HEK293 (cell line): ENCODE data around the gene CALHM4.

ENCODE experiments used
- CTCF ChIA-PET: fragments of 350-600 bp; formaldehyde crosslinking; extraction: SDS; loops from one replicate; lab custom pipeline; 2021; ENCODE audit warnings: antibody characterized with exemption; lab: Yijun Ruan, JAX
- POLR2A ChIA-PET: fragments of 300-600 bp; formaldehyde crosslinking; extraction: SDS; loops from one replicate; lab custom pipeline; 2020; ENCODE audit warnings: antibody characterized with exemption, inconsistent platforms; lab: Yijun Ruan, JAX
- H3K27ac ChIP-seq: fragments of 200-500 bp; sonication (Bioruptor generic); 2 replicates; pipeline ENCODE4 v1.5.1; 2014; ENCODE audit warnings: low read depth, low read length, control low read depth, inconsistent platforms; ENCODE audit errors: extremely low read depth
- H3K36me3 ChIP-seq, 2 experiments: fragments of 200-500 bp in 1 of 2; sonication (Bioruptor generic) in 1 of 2; 1 replicate in 1 of 2; 2 replicates in 1 of 2; pipeline ENCODE4 v1.5.1; 2014 to 2017; ENCODE audit warnings: inconsistent platforms in 2 of 2, low read length in 2 of 2; ENCODE audit not compliant: control insufficient read depth in 2 of 2, insufficient read depth in 1 of 2
- H3K4me1 ChIP-seq: fragments of 200-500 bp; sonication (Bioruptor generic); 2 replicates; pipeline ENCODE4 v1.5.1; 2014; ENCODE audit warnings: mild to moderate bottlenecking, low read length, inconsistent platforms; ENCODE audit not compliant: control insufficient read depth, insufficient read depth
- H3K4me3 ChIP-seq: 2 replicates; pipeline ENCODE4 v1.5.1; 2011; ENCODE audit warnings: low read depth, mild to moderate bottlenecking, control low read depth, low read length, moderate library complexity
- H3K9me3 ChIP-seq: fragments of 200-500 bp; sonication (Bioruptor generic); 2 replicates; pipeline ENCODE4 v1.5.1; 2014; ENCODE audit warnings: low read depth, low read length, inconsistent platforms; ENCODE audit not compliant: control insufficient read depth, insufficient read depth
- CTCF ChIP-seq: fragments of 450-650 bp; formaldehyde crosslinking; IDR thresholded peaks from 2 replicates; pipeline ENCODE4 v1.5.1; 2016; ENCODE audit warnings: missing biosample characterization, missing genetic modification characterization
- HOXD13 ChIP-seq: sonication (generic); formaldehyde crosslinking; IDR thresholded peaks from 2 replicates; pipeline ENCODE4 v1.8.0; 2022; ENCODE audit warnings: missing genetic modification reagents, borderline replicate concordance
- MZF1 ChIP-seq: fragments of 450-650 bp; formaldehyde crosslinking; IDR thresholded peaks from 2 replicates; pipeline ENCODE4 v1.5.1; 2017; ENCODE audit warnings: missing biosample characterization, missing genetic modification characterization, borderline replicate concordance
- OSR2 ChIP-seq: fragments of 450-650 bp; formaldehyde crosslinking; IDR thresholded peaks from 2 replicates; pipeline ENCODE4 v1.5.1; 2016; ENCODE audit warnings: missing biosample characterization, missing genetic modification characterization
- PATZ1 ChIP-seq: fragments of 450-650 bp; formaldehyde crosslinking; IDR thresholded peaks from 2 replicates; pipeline ENCODE4 v1.5.1; 2016; ENCODE audit warnings: missing biosample characterization, missing genetic modification characterization
- SETDB1 ChIP-seq: IDR thresholded peaks from one replicate; pipeline ENCODE4 v1.6.1; 2017; ENCODE audit warnings: mild to moderate bottlenecking, low read length, moderate library complexity, mixed read lengths; ENCODE audit not compliant: insufficient read length
- WT1 ChIP-seq: fragments of 450-650 bp; formaldehyde crosslinking; IDR thresholded peaks from 2 replicates; pipeline ENCODE4 v1.5.1; 2016; ENCODE audit warnings: missing biosample characterization, missing genetic modification characterization
- ZBTB17 ChIP-seq: fragments of 450-650 bp; formaldehyde crosslinking; IDR thresholded peaks from 2 replicates; pipeline ENCODE4 v1.5.1; 2016; ENCODE audit warnings: missing biosample characterization, missing genetic modification characterization
- ZBTB8A ChIP-seq: fragments of 450-650 bp; formaldehyde crosslinking; IDR thresholded peaks from 2 replicates; pipeline ENCODE4 v1.5.1; 2016; ENCODE audit warnings: missing biosample characterization, missing genetic modification characterization
- ZFP37 ChIP-seq: fragments of 450-650 bp; formaldehyde crosslinking; IDR thresholded peaks from 2 replicates; pipeline ENCODE4 v1.5.1; 2016; ENCODE audit warnings: missing biosample characterization, missing genetic modification characterization
- ZFP41 ChIP-seq: fragments of 450-650 bp; formaldehyde crosslinking; IDR thresholded peaks from 2 replicates; pipeline ENCODE4 v1.5.1; 2016; ENCODE audit warnings: missing biosample characterization, missing genetic modification characterization, borderline replicate concordance
- ZFP69B ChIP-seq: fragments of 450-650 bp; formaldehyde crosslinking; IDR thresholded peaks from 2 replicates; pipeline ENCODE4 v1.5.1; 2016; ENCODE audit warnings: missing biosample characterization, missing genetic modification characterization
- ZIC2 ChIP-seq: fragments of 450-650 bp; formaldehyde crosslinking; IDR thresholded peaks from 2 replicates; pipeline ENCODE4 v1.5.1; 2016; ENCODE audit warnings: missing biosample characterization, missing genetic modification characterization
- ZNF146 ChIP-seq: fragments of 450-650 bp; formaldehyde crosslinking; IDR thresholded peaks from 2 replicates; pipeline ENCODE4 v1.5.1; 2016; ENCODE audit warnings: missing biosample characterization, missing genetic modification characterization
- ZNF18 ChIP-seq: fragments of 450-650 bp; formaldehyde crosslinking; IDR thresholded peaks from 2 replicates; pipeline ENCODE4 v1.5.1; 2016; ENCODE audit warnings: missing biosample characterization, missing genetic modification characterization
- ZNF211 ChIP-seq: fragments of 450-650 bp; formaldehyde crosslinking; IDR thresholded peaks from 2 replicates; pipeline ENCODE4 v1.5.1; 2016; ENCODE audit warnings: low read depth, missing biosample characterization, missing genetic modification characterization
- ZNF221 ChIP-seq: fragments of 450-650 bp; formaldehyde crosslinking; IDR thresholded peaks from 2 replicates; pipeline ENCODE4 v1.5.1; 2017; ENCODE audit warnings: missing biosample characterization, missing genetic modification characterization, borderline replicate concordance
- ZNF24 ChIP-seq: fragments of 450-650 bp; formaldehyde crosslinking; IDR thresholded peaks from 2 replicates; pipeline ENCODE4 v1.5.1; 2016; ENCODE audit warnings: missing biosample characterization, missing genetic modification characterization
- ZNF335 ChIP-seq: fragments of 450-650 bp; formaldehyde crosslinking; conservative IDR thresholded peaks from 2 replicates; pipeline ENCODE4 v1.5.1; 2016; ENCODE audit warnings: missing biosample characterization, missing genetic modification characterization
- ZNF366 ChIP-seq: fragments of 450-650 bp; formaldehyde crosslinking; conservative IDR thresholded peaks from 2 replicates; pipeline ENCODE4 v1.5.1; 2016; ENCODE audit warnings: missing biosample characterization, missing genetic modification characterization
- ZNF433 ChIP-seq: fragments of 450-650 bp; formaldehyde crosslinking; IDR thresholded peaks from 2 replicates; pipeline ENCODE4 v1.5.1; 2016; ENCODE audit warnings: missing biosample characterization, missing genetic modification characterization, low read depth
- ZNF561 ChIP-seq: fragments of 450-650 bp; IDR thresholded peaks from 2 replicates; pipeline ENCODE4 v1.5.1; 2018; ENCODE audit warnings: missing biosample characterization, missing genetic modification characterization, borderline replicate concordance
- ZNF585B ChIP-seq: fragments of 450-650 bp; formaldehyde crosslinking; IDR thresholded peaks from 2 replicates; pipeline ENCODE4 v1.5.1; 2016; ENCODE audit warnings: missing biosample characterization, missing genetic modification characterization
- ZNF654 ChIP-seq: fragments of 450-650 bp; formaldehyde crosslinking; IDR thresholded peaks from 2 replicates; pipeline ENCODE4 v1.5.1; 2016; ENCODE audit warnings: low read depth, missing biosample characterization, missing genetic modification characterization
- ZNF658 ChIP-seq: fragments of 450-650 bp; formaldehyde crosslinking; IDR thresholded peaks from 2 replicates; pipeline ENCODE4; 2016; ENCODE audit warnings: missing biosample characterization, missing genetic modification characterization
- TF ChIP-seq, protein P1 (sequence below): fragments of 450-650 bp; formaldehyde crosslinking; IDR thresholded peaks from 2 replicates; pipeline ENCODE4 v1.5.1; 2016; ENCODE audit warnings: missing biosample characterization, missing genetic modification characterization
- TF ChIP-seq, protein P2 (sequence below): fragments of 450-650 bp; formaldehyde crosslinking; IDR thresholded peaks from 2 replicates; pipeline ENCODE4 v1.5.1; 2016; ENCODE audit warnings: missing biosample characterization, missing genetic modification characterization

The CALHM4 gene

GRCh38 chr6:116533233-116533957 is 20.2 kb upstream of the CALHM4 start:
- Histone ChIP-seq H3K9me3 (no peaks in the 10 kb centered on the region), H3K36me3 (no peaks in the 10 kb centered on the region), H3K27ac (no peak overlapping the region), H3K4me1 (peaks cover 24% of the 10 kb centered on the region), H3K4me3 (no peak overlapping the region)
- ChIA-PET POLR2A (interaction anchor here (1.1 kb wide), 1 partner anchor 255 kb away, joined by 4 read pairs; no protein-coding TSS in a partner anchor), CTCF (interaction anchor here (0.6 to 4.5 kb wide), 34 partner anchors 9 to 1400 kb away, joined by 3 to 108 read pairs (median 4); partner anchors contain the start of genes CALHM4, CALHM5, DSE and TSPYL1)
- TF ChIP-seq SETDB1 (no peak), ZNF335 (peak; percentile 62), ZNF18 (no peak), ZFP41 (no peak), ZNF24 (tag by site-specific recombination) (no peak), ZNF654 (tag by site-specific recombination) (peak; percentile 26), ZIC2 (tag by site-specific recombination) (0 out of 2 replicates have a peak, but pooled peaks have one; percentile 21), ZBTB8A (tag by site-specific recombination) (peak; percentile 78), ZNF221 (no peak), HOXD13 (CRISPR knock-in tag) (no peak), ZNF658 (tag by site-specific recombination) (no peak), MZF1 (no peak), ZFP69B (peak; percentile 67; the same call in 1 of the 2 replicates), PATZ1 (no peak), CTCF (peak; percentile 78), ZNF211 (tag by site-specific recombination) (no peak), ZNF561 (tag by site-specific recombination) (0 out of 2 replicates have a peak, but pooled peaks have one; percentile 24), ZNF146 (tag by site-specific recombination) (no peak), OSR2 (tag by site-specific recombination) (no peak), ZNF433 (tag by site-specific recombination) (no peak), ZNF366 (tag by site-specific recombination) (no peak), ZNF585B (no peak), ZBTB17 (tag by site-specific recombination) (peak; percentile 58; the same call in 1 of the 2 replicates), ZFP37 (tag by site-specific recombination) (no peak), WT1 (tag by site-specific recombination) (no peak)
- TF ChIP-seq, protein P1, sequence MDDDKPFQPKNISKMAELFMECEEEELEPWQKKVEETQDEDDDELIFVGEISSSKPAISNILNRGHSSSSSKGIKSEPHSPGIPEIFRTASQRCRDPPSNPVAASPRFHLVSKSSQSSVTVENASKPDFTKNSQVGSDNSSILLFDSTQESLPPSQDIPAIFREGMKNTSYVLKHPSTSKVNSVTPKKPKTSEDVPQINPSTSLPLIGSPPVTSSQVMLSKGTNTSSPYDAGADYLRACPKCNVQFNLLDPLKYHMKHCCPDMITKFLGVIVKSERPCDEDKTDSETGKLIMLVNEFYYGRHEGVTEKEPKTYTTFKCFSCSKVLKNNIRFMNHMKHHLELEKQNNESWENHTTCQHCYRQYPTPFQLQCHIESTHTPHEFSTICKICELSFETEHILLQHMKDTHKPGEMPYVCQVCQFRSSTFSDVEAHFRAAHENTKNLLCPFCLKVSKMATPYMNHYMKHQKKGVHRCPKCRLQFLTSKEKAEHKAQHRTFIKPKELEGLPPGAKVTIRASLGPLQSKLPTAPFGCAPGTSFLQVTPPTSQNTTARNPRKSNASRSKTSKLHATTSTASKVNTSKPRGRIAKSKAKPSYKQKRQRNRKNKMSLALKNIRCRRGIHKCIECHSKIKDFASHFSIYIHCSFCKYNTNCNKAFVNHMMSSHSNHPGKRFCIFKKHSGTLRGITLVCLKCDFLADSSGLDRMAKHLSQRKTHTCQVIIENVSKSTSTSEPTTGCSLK = no peak
- TF ChIP-seq, protein P2, sequence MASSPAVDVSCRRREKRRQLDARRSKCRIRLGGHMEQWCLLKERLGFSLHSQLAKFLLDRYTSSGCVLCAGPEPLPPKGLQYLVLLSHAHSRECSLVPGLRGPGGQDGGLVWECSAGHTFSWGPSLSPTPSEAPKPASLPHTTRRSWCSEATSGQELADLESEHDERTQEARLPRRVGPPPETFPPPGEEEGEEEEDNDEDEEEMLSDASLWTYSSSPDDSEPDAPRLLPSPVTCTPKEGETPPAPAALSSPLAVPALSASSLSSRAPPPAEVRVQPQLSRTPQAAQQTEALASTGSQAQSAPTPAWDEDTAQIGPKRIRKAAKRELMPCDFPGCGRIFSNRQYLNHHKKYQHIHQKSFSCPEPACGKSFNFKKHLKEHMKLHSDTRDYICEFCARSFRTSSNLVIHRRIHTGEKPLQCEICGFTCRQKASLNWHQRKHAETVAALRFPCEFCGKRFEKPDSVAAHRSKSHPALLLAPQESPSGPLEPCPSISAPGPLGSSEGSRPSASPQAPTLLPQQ (tag by site-specific recombination) = peak; percentile 58; the same call in 1 of the 2 replicates
